HG03139 (cell line): ENCODE data around the gene SEZ6L.

Source experiments
- ATAC-seq: cut with Tn5 transposase; IDR thresholded peaks from one replicate; pipeline ENCODE4 v1.9.1; 2021; ENCODE audit not compliant: unreplicated experiment

The SEZ6L gene

GRCh38 chr22:26174280-26174679 is 5.0 kb downstream of the SEZ6L start:
- ATAC-seq, result no peak

- ATAC-seq, result no peak
These were observed 13.5 kb downstream of the SEZ6L start for GRCh38 chr22:26182723-26183122.

GRCh38 chr22:26185190-26185589 is 15.9 kb downstream of the SEZ6L start:
- no peak for ATAC-seq

GRCh38 chr22:26188341-26188740 is 19.1 kb downstream of the SEZ6L start:
- ATAC-seq, result no peak

GRCh38 chr22:26194313-26194712 is 25.1 kb downstream of the SEZ6L start:
- ATAC-seq, result no peak

- ATAC-seq, result no peak
These were observed 25.6 kb downstream of the SEZ6L start for GRCh38 chr22:26194877-26195276.

GRCh38 chr22:26196657-26197056 is 27.4 kb downstream of the SEZ6L start:
- ATAC-seq, result no peak

GRCh38 chr22:26197425-26197824 is 28.2 kb downstream of the SEZ6L start:
- no peak for ATAC-seq

- ATAC-seq, result no peak
These were observed 30.4 kb downstream of the SEZ6L start for GRCh38 chr22:26199665-26200064.

- ATAC-seq, result no peak
These were observed 33.1 kb downstream of the SEZ6L start for GRCh38 chr22:26202280-26202924.

- no peak for ATAC-seq
These were observed 36.2 kb downstream of the SEZ6L start for GRCh38 chr22:26205494-26205893.

- no peak for ATAC-seq
These were observed 41.1 kb downstream of the SEZ6L start for GRCh38 chr22:26210334-26210733.

- no peak for ATAC-seq
These were observed 44.6 kb downstream of the SEZ6L start for GRCh38 chr22:26213826-26214225.

- ATAC-seq, result no peak
These were observed 45.2 kb downstream of the SEZ6L start for GRCh38 chr22:26214466-26214865.

- ATAC-seq, result no peak
These were observed 46.5 kb downstream of the SEZ6L start for GRCh38 chr22:26215736-26216135.

GRCh38 chr22:26225207-26225606 is 55.9 kb downstream of the SEZ6L start:
- no peak for ATAC-seq

- ATAC-seq, result no peak
These were observed 57.5 kb downstream of the SEZ6L start for GRCh38 chr22:26226538-26227297.

GRCh38 chr22:26229910-26230309 is 60.6 kb downstream of the SEZ6L start:
- ATAC-seq, result no peak

GRCh38 chr22:26234296-26234695 is 65.0 kb downstream of the SEZ6L start:
- ATAC-seq, result no peak

- no peak for ATAC-seq
These were observed 66.7 kb downstream of the SEZ6L start for GRCh38 chr22:26235792-26236487.

- ATAC-seq, result no peak
These were observed 67.7 kb downstream of the SEZ6L start for GRCh38 chr22:26236991-26237390.

- ATAC-seq, result no peak
These were observed 69.3 kb downstream of the SEZ6L start for GRCh38 chr22:26238596-26238995.
